ENCODE data around the gene ARHGAP25. TPM values are rescaled to one million over a fixed set of nuclear protein-coding genes. Genes with fewer than 3 reads are reported as not detected.
A peak's percentile ranks its signal among the peaks of the same experiment; 100 is the strongest.

The ARHGAP25 gene
- total and polyA plus RNA-seq, 8 donors, result 1.4 to 8.4 (median 2.0) TPM

GRCh38 chr2:68716604-68717304 is 17.9 kb upstream of the ARHGAP25 start:
- intact Hi-C loops (cut with DNase I), result loop anchor here in 1 of 3 donors (10.0 kb wide), 1 partner anchor 252 kb away; the partner anchor contains the start of genes APLF and FBXO48
- no peak overlapping the region for H3K4me3 ChIP-seq
- TF ChIP-seq, protein P1, sequence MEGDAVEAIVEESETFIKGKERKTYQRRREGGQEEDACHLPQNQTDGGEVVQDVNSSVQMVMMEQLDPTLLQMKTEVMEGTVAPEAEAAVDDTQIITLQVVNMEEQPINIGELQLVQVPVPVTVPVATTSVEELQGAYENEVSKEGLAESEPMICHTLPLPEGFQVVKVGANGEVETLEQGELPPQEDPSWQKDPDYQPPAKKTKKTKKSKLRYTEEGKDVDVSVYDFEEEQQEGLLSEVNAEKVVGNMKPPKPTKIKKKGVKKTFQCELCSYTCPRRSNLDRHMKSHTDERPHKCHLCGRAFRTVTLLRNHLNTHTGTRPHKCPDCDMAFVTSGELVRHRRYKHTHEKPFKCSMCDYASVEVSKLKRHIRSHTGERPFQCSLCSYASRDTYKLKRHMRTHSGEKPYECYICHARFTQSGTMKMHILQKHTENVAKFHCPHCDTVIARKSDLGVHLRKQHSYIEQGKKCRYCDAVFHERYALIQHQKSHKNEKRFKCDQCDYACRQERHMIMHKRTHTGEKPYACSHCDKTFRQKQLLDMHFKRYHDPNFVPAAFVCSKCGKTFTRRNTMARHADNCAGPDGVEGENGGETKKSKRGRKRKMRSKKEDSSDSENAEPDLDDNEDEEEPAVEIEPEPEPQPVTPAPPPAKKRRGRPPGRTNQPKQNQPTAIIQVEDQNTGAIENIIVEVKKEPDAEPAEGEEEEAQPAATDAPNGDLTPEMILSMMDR (IDR thresholded peaks at IDR 0.05), result no peak
- ATAC-seq (no peak), DNase-seq (no peak), FAIRE-seq (no peak)
- no peak overlapping the region for H3K27ac ChIP-seq
- 72 to 75% methylated on average over 8 of the region's 8 CpGs for WGBS, 2 donors
- H3K27me3 ChIP-seq, result no peaks in the 10 kb centered on the region
- H3K9me3 ChIP-seq, result no peaks in the 10 kb centered on the region
- H3K4me1 ChIP-seq, result no peaks in the 10 kb centered on the region
- H3K36me3 ChIP-seq, result no peaks in the 10 kb centered on the region

- H3K36me3 ChIP-seq, result no peaks in the 10 kb centered on the region
- WGBS, 2 donors, result 77 to 92% methylated on average over 3 of the region's 3 CpGs
- intact Hi-C loops (cut with DNase I), result loop anchor here in 1 of 3 donors (10.0 kb wide), 1 partner anchor 252 kb away; the partner anchor contains the start of genes APLF and FBXO48
- no peak for FAIRE-seq
- H3K4me3 ChIP-seq, result no peak overlapping the region
- no peak for ATAC-seq
- H3K9me3 ChIP-seq, result no peaks in the 10 kb centered on the region
- TF ChIP-seq, protein P1 (IDR thresholded peaks at IDR 0.05), result no peak
- DNase-seq, result no peak
- no peaks in the 10 kb centered on the region for H3K4me1 ChIP-seq
- H3K27me3 ChIP-seq, result no peaks in the 10 kb centered on the region
- H3K27ac ChIP-seq, result no peak overlapping the region
Observed at GRCh38 chr2:68717305-68717661, 17.3 kb upstream of the ARHGAP25 start.

DNA sequence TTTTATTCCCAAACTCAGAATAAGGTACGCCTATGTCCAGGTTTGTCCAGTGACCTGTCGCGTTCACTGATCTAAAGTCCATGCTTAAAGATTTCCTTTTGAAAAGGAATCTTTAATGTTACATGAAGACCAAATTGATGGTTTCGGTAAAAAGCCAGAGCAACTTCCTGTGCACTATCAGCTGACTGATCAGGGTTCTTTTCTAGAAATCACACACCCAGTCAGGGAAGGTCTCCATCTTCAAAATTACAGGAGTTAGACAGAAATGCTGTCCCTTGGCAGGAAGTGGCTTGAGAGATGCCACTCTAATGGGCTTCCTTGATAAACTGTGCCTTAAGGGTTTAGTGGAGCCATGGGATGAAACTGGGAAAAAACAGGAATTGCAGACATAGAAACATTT is 14.7 kb upstream of the ARHGAP25 start:
- DNase-seq, result no peak
- no peak for FAIRE-seq
- no peaks in the 10 kb centered on the region for H3K27me3 ChIP-seq
- H3K36me3 ChIP-seq, result no peaks in the 10 kb centered on the region
- H3K4me3 ChIP-seq, result no peak overlapping the region
- ATAC-seq, result no peak
- intact Hi-C loops (cut with DNase I), result loop anchor here in 1 of 3 donors (10.0 kb wide), 1 partner anchor 255 kb away; the partner anchor contains the start of genes APLF and FBXO48
- no peaks in the 10 kb centered on the region for H3K9me3 ChIP-seq
- no peak overlapping the region for H3K27ac ChIP-seq
- no peaks in the 10 kb centered on the region for H3K4me1 ChIP-seq
- WGBS, 2 donors, result 75 to 93% methylated on average over 4 of the region's 4 CpGs
- TF ChIP-seq, protein P1 (IDR thresholded peaks at IDR 0.05), result no peak

- H3K27me3 ChIP-seq, result no peaks in the 10 kb centered on the region
- H3K27ac ChIP-seq, result peak overlapping the region in 1 of 4 donors; percentile 25
- ATAC-seq (no peak), FAIRE-seq (no peak), DNase-seq (no peak)
- intact Hi-C loops (cut with DNase I), result no loop called here
- H3K36me3 ChIP-seq, result no peaks in the 10 kb centered on the region
- no peaks in the 10 kb centered on the region for H3K4me1 ChIP-seq
- no peaks in the 10 kb centered on the region for H3K9me3 ChIP-seq
- no peak overlapping the region for H3K4me3 ChIP-seq
- 54 to 61% methylated on average over 3 of the region's 3 CpGs for WGBS, 2 donors
- TF ChIP-seq, protein P1 (IDR thresholded peaks at IDR 0.05), result no peak
Observed at GRCh38 chr2:68720665-68721064, 13.9 kb upstream of the ARHGAP25 start.

GRCh38 chr2:68721482-68722101 is 13.0 kb upstream of the ARHGAP25 start:
- 54 to 55% methylated on average over 8 of the region's 8 CpGs for WGBS, 2 donors
- TF ChIP-seq, protein P1 (IDR thresholded peaks at IDR 0.05), result no peak
- Histone ChIP-seq H3K27me3 (no peaks in the 10 kb centered on the region), H3K4me3 (no peak overlapping the region), H3K4me1 (no peaks in the 10 kb centered on the region), H3K36me3 (no peaks in the 10 kb centered on the region), H3K27ac (peak overlapping the region in 2 of 4 donors; percentile 25 to 34), H3K9me3 (no peaks in the 10 kb centered on the region)
- no peak for DNase-seq
- ATAC-seq, result peak in 3 of 4 donors; percentile 70 to 85 (median 77)
- FAIRE-seq, result no peak
- intact Hi-C loops (cut with DNase I), result no loop called here

All from pancreas (tissue), 10 donors.